NCI-H748 treated with DMSO at 0.1 percent for 48 hours (cell line): ENCODE data around the gene ANGPTL7.
"Not testable (repeated sequence)": the region's sequence is repeated elsewhere in the genome, so short reads cannot be mapped to it uniquely, and the experiment has no call there.

Source experiments
- DNase-seq: peaks from one replicate; lab custom pipeline; 2025; lab: John Stamatoyannopoulos, UW

The ANGPTL7 gene, protein sequence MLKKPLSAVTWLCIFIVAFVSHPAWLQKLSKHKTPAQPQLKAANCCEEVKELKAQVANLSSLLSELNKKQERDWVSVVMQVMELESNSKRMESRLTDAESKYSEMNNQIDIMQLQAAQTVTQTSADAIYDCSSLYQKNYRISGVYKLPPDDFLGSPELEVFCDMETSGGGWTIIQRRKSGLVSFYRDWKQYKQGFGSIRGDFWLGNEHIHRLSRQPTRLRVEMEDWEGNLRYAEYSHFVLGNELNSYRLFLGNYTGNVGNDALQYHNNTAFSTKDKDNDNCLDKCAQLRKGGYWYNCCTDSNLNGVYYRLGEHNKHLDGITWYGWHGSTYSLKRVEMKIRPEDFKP

DNA sequence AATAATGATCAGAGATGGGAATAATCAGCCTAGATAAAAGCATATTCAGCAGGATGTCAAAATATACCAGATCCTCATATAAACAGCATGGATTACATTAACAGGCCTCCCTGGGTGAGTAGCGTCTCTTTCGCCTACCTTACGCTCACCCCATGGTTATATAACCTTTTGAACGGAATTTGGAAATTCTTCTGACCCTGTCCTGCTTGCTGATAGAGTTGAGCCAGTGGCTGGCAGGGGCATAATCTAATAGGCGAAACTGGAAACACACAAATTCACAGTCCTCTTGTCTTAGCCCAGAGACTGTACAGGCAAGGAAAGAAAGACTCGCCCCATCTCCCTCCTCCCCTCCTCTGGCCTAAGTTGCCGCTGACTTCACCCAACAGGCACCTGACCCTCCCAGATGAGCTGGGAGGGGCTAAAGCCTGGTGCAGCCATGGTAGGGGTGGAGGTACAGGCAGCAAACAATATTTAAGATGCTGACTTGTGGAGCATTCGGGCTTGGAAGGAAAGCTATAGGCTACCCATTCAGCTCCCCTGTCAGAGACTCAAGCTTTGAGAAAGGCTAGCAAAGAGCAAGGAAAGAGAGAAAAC, at the start of gene ANGPTL7:
ANGPTL7 (plus strand) TSS at position 498 of the 594 bp plus-strand sequence. CDS start 225 bp downstream, outside the sequence.
- no peak for DNase-seq

DNA sequence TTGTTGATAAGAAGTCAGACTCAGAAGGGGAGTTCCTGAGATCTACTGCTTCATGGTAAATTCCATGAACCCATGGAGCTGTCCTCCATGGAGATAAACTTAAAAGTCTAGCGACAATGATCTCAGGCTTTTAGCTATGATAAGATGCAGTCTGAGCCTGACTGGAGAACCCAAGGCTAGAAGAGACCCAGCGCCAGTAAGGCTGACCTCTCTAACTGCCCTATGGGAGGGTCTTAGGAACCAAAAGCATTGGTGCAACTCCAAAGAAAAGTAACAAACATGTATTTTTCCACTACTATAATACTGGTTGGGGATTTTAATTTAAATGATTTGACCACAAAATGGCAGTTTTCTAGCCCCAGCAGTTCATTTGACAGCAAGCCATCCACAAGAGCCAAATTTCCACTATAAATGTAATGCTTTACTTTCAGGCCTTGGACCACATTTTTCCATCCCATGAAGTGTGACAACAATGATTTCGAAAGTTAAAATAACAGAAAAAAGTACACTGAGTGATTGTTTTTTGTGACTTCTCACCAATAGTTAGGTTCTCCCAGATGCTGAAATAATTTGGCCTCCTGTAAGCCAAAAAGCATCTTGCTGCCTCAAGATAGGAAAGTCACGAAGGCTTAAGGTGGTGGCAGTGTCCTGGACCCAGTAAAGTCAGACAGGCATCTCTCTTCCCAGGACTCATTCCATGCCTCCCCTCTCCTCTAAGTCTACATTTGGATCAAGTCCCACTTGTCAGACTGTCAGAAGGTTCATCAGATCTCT, 46.4 kb upstream of the ANGPTL7 start:
- no peak for DNase-seq

DNA sequence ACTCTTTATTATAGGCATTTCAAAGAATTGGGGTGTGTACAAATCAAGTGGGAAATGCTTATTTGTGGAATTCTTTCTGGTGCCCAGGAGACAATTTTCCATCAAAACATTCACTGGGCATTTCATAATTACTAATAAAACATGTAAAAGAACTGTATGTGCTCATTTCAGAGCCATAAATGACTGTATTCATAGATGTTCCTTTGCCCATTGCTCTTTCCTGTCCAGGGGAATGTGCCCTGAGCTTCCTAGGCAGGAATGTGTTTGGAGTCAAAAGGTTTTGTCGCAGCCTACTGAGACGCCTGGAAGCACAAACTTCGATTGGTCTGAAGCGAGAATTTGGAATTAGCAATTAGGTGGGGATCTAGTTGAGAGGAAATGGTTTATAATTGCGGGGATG, 45.8 kb upstream of the ANGPTL7 start:
- no peak for DNase-seq

DNA sequence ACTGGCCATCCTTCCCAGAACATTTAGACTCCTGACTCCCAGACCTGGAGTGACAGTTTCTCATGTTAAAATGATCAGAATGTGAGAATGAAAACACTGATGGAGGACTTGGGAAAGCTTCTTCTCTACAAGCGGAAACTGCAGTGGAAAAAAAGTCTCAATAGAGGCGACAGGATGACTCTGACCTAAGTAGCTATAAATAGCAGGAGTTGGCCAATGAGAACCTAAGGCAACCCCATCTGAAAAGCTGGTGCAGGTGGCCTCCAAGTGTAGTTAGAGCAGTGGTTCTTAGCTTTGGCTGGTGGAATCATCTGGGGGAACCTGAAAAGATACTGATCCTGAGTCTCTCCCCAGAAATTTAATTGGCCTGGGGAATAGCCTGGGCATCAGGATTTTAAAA, 45.2 kb upstream of the ANGPTL7 start:
- no peak for DNase-seq

DNA sequence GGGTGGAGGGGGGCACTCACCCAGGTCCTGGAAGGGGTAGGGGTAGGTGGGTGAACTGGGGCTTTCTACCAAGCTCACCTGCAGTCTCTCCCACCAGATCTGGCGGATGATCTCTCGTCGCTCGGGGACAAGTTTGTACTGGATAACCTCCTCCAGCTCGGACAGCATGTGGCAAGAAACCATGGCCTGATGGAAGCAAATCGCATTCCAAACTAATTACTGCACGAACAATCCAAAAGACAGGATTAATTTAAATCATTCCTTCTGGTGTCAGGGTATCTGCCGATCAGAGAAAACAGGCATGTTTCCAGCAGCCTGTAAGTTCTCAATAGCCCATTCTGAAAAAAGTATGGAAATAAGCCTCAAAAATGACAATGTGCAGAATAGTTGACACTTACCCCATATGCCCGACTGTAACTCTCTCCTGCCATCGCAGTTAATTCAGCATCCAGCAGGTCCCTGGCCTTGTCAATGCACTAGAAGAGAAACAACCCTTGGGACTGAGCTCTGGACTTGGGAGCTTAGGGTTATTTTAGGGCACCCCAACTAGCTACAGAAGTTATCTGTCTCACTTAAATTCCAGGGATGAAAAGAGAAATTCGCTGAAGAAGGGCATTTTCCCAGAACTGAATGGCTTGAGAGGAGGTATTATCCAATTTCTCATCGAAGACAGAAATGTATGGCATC, 44.4 kb upstream of the ANGPTL7 start:
- no peak for DNase-seq

DNA sequence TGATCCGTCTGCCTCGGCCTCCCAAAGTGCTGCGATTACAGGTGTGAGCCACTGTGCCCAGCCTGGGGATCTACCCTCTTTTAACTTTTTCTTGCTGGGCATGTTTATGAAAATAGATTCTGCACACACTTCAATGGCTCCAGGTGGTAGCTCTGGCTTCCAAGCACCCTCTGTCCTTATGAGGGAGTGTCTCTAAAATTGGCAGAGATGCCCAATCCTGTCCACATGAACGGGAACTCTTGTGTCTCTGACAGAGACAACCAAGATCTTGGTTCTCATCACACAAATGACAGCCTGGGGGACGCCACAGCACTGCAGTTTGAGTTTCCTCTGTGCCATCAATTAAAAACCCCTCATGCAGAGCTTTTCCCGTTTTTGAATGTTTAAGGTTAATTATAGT, 43.4 kb upstream of the ANGPTL7 start:
- DNase-seq: no peak

DNA sequence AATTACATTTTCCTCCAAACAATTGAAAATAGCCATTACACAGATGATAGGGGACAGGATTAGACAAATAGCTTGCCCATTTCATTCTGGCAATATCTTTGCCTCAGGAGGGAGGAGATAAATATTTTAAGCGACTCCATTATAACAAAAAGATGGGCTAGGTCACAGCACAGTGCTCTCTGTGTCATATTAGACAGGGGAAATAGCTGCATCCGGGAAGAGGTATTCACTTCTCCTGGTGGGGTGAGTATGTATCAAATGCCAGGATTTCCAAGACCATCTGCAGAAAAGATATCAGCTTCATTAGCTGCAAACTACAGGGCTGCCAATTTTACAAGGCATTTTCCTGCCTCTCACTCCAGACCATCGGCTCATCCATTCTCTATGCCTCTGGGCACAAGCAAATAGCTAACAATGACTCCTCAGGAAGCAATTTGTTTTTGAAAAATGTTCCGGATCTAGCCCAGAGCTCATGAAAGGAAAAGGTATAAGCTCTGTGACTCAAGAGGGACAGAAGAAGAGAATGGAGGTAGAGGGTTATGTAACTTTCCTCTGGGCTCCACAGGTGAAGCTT, 41.9 kb upstream of the ANGPTL7 start:
- DNase-seq: no peak

DNA sequence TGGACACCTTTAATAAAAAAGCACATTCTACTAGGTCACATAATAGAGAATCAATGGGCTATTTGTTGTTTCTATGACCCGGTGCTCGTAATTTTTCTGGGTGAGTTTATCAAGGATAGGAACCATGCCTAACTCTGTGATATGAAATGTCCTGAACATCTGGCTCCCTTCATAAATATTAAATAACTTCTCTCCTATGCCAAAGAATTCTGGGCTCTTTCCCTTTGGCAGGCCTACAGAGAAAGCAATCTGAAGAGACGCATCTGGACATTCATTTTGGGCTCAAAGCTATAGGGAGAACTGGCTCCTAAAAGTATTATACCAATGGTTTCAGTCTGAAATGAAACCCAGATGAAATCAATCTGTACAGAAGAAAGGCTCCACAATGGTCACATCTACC, 38.8 kb upstream of the ANGPTL7 start:
- DNase-seq: no peak

DNA sequence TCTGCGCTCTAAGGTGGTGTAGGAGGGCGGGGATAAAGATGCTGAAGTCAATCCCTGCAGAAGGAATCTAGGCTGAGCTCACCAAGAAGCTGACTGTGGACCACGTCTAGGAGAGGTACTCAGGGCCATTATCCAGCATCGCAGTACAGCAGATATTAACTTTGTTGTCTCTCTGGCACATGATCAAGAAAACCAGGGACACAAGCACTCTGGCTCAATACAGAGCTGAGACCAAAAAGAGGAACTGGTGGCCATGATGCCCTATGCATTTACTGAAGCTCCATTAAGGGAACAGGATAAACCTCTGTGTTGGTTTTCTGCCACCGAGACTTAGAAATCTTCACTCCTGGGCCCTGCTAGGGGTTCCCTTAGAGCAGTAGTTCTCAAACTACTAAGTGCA, 38.0 kb upstream of the ANGPTL7 start:
- no peak for DNase-seq

DNA sequence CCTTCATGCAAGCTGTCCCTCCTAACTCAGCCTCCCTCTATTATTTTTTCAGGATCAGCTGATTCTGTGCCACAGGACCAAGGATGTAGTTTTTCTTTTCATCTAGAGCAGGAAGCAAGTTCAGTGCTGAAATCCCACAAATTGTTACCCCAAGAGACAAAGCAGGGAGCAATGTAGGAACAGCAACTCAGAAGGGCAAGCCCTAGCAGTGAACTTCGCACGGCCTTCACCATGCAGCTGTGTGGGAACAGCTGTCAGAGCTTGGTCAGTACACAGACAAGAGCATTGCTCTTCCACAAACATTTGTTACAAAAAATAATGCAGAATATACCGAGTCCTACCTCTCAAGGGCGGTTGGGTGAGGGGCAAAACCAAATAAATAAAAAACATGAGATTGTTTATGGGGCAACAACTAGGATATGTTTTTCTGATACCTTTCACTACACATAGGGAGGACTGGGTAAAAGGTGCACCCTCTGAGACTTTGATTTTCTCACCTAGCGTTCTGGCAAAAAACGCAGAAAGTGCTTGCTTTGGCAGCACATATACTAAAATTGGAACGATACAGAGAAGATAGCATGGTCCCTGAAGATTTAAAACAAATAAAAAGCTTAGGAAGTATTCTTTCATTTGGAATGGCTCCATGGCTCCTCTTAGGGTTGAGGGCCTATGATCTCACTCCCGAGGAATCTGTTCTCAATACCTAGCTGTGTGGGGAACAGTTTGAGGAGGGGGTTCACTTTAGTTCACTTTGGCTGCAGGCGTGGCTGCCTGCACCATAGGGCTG, 37.1 kb upstream of the ANGPTL7 start:
- DNase-seq: no peak

DNA sequence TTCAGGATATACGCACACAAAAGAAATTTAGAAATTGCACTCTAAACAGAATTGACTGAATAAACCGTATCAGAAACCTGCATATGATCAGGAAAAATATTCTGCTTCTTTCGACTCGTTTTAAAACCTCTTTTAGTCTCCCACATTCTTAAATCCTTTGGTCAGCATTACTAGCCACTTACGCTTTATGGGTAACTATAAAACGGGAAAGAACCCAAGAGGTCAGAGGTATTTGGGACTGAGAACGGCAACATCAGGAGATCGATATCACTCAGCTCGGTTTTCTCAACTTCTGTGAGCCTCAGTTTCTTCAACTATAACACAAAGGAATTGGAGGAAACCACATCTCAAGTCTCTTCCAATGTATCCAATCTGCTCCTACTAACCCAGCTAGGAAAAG, 36.4 kb upstream of the ANGPTL7 start:
- DNase-seq: no peak

DNA sequence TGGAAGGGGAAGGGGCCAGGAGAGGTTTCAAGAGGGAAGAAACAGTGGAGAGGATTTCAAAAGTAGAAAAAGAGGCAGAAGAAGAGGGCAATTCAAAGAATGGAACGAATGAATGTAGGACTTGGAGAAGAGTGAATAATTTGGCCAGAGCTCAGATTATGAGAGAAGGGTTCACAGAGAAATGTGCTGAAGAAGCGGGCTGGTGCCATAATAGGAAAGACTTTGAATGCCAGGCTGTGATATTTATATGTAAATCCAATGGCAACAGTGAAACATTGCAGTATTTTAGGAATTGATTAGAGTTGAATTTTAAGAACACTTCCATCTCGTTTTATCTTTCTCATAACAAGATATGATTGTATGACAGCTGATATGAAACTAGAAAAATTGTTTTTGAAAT, 36.0 kb upstream of the ANGPTL7 start:
- DNase-seq: no peak

DNA sequence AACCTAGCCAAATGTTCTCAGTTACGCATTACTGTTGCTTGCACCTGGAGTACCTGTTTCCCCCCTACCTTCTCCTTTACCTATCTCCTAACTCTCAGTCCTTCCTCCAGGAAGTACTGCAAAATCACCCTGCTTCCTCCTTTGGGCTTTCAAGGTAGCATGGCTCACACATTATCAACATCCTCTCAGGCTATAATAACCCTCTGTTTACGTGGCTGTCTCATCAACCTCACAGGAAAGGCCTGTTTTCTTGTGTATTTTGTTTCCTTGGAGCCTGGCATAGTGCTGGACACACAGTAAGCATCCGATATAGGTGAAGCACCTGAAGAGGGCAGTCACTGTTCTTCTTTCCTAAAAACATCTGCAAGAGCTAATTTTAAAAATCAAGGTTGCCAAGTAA, 32.7 kb upstream of the ANGPTL7 start:
- DNase-seq: no peak

DNA sequence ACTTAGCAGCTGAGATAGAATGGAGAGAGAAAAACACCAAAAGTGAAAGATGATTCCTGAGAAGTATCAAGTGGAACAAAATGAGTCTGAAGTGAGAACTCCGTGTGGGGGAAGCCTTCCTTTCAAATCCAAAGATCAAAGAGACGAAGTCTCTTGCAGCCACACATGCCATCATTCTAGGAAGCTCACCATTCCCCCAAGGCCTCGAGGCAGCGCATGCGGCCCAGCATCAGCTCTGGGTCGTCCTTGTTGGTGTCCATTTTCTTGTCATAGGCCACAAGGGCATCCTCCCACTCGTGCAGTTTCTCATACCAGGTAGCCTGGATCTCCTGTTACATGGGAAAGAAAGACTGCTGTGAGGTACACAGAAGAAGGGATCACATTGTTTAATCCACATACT, 32.2 kb upstream of the ANGPTL7 start:
- DNase-seq: no peak

DNA sequence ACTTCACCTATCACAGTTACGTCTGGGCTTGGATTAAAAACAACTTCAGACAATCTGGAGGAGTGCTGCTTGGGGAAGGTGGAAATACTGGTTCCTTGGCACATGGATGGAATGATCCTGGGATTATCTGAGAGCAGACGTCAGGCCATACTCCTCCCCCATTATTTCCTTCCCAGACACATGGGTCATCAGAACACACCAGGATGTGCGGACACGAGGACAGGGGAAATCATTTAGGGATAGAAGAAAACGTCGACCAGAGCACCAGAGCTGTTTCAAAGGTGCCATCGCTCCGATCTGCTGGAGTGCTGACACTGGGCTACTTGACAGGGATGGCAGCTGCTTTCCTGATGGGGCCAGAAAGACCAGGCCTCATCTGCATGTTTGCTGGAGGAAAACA, 31.8 kb upstream of the ANGPTL7 start:
- DNase-seq: no peak

DNA sequence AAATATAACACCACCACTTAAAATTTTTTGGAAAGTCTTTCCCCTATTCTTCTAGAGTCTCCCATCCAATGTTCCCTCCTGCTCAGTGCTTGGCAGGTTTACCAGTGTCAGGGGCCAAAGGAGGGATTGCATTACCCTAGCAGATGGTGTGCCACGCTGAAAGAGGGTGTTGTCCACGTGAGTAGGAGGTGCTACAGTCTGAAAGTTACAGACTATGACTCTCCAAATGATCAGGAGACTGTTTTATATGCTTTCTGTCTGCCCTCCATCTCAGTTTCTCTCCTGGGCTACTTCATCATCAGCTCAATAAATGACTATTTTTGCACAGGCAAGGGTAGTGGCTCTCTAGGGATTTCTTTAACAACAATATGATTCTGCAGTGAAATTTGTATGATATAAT, 31.3 kb upstream of the ANGPTL7 start:
- no peak for DNase-seq

DNA sequence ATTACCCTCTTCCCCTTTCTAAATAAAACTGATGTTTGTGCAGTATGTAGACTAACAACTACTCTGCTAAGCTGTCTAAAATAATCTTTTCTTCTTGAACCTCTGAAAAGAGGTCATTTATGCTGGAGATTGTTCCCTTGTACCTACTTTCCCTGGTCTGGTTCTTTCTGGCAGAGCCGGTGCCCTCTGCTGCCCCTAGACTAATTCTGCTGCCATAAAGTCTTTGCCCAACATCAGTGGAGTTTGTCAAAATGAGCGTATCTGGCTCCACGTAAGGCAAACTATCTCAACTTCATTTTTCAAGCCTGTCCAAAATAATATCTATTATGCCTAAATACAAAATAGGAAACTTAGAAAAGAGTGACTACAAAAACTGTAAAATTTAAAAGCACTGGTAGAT, 30.9 kb upstream of the ANGPTL7 start:
- DNase-seq: no peak

DNA sequence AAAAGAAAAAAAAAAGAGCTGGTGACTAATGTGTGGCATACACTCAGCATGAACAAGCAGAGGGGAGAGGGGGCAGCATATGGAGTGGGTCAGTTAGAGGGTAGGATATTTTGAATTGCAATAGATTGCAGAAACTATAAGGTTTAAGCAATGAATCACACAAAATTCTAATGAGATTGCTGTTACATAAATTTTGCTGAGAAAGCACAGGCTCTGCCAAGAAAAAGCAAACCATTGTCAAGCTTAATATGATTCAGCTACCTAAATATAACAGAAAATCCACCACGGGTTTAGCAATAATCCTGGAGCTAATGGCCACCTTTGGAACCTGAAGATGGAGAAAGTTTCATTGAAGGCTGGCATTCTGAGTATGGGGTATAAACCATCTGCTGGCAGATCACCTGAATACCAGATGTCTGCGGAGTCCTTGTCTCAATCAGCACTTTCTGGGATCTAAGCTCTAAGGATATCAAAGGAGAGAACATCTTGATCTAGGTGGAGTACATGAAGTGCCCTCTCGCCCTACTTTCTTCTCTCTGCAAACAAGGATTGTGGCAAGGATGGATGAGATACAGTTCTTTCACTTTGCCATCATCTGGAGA, 30.3 kb upstream of the ANGPTL7 start:
- no peak for DNase-seq

DNA sequence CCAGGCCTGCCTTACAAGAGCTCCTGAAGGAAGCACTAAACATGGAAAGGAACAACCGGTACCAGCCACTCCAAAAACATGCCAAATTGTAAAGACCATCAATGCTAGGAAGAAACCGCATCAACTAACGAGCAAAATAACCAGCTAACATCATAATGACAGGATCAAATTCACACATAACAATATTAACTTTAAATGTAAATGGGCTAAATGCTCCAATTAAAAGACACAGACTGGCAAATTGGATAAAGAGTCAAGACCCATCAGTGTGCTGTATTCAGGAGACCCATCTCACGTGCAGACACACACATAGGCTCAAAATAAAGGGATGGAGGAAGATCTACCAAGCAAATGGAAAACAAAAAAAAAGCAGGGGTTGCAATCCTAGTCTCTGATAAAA, 26.4 kb upstream of the ANGPTL7 start:
- DNase-seq: not testable (repeated sequence)

DNA sequence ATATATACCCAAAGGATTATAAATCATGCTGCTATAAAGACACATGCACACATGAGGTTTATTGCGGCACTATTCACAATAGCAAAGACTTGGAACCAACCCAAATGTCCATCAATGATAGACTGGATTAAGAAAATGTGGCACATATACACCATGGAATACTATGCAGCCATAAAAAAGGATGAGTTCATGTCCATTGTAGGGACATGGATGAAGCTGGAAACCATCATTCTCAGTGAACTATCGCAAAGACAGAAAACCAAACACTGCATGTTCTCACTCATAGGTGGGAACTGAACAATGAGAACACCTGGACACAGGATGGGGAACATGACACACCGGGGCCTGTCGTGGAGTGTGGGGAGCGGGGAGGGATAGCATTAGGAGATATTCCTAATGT, 22.4 kb upstream of the ANGPTL7 start:
- DNase-seq: not testable (repeated sequence)

DNA sequence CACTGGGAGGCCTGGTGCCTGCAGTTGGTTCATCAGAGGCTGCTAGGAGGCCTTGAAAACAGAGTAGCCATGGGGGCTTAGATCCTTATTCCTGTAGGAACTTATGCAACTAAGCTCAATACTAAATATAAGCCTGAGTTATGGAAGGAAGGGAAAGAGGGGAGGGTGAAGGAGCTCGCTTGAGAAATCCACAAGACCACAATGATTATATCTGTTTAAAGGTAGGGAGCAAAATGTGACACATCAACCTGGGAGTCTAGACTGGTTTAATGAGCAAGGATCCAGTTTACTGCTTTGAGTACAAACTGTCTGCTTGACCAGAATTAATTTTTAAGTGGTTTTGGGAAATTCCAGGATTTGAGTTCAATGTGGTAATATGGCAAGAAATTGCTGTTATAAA, 20.4 kb upstream of the ANGPTL7 start:
- no peak for DNase-seq
